Urothelium cell line (cell line): ENCODE measurements around the gene RAP1GAP2.
A peak's percentile ranks its signal among the peaks of the same experiment; 100 is the strongest.
"Not testable (repeated sequence)": the region's sequence is repeated elsewhere in the genome, so short reads cannot be mapped to it uniquely, and the experiment has no call there.

Source experiments
- DNase-seq: peaks from one replicate; pipeline ENCODE4 v3.0.0; 2011; ENCODE audit warnings: low spot score, mixed read lengths
- FAIRE-seq: peaks from 2 replicates; lab custom pipeline; 2011; peaks lifted over from hg19 to GRCh38; lab: Jason Lieb, UNC

Gene RAP1GAP2

GRCh38 chr17:2785376-2785775 lies 10.9 kb upstream of the RAP1GAP2 start:
- not testable (repeated sequence) for DNase-seq, FAIRE-seq

DNA sequence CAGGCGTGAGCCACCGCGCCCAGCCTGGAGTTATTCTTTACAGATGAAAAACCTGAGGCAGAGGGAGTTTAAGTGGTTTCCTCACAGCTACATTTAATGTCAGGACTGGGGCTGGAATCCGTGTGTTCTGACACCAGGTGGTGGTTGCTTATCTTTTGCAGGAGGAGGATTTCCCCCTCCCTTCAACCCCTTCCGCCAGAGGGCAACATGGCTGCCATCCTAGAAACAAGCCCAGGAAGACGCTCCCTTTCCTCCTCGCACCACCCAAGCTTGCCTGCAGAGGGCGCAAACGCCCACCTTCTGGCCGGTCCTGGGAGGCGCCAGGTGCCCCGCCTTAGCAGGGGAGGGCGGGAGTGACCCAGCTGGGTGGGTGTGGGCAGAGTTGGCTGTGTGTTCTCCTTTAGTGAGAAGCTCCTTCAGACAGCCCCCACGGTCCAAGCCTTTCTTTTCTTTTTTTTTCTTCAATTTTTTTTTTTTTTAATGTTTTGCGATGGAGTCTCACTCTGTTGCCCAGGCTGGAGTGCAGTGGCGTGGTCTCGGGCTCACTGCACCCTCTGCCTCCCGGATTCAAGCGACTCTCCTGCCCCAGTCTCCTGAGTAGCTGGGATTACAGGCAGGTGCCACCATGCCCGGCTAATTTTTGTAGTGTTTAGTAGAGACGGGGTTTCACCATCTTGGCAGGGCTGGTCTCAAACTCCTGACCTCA lies 9.9 kb upstream of the RAP1GAP2 start:
- no peak for FAIRE-seq

GRCh38 chr17:2789700-2790099 lies 6.5 kb upstream of the RAP1GAP2 start:
- DNase-seq, result no peak
- no peak for FAIRE-seq

More for the DNA sequence above, 9.9 kb upstream of the RAP1GAP2 start:
- peak; percentile 88 for DNase-seq

- no peak for FAIRE-seq
- no peak for DNase-seq
Measured at GRCh38 chr17:2792366-2793169, 3.7 kb upstream of the RAP1GAP2 start.

DNA sequence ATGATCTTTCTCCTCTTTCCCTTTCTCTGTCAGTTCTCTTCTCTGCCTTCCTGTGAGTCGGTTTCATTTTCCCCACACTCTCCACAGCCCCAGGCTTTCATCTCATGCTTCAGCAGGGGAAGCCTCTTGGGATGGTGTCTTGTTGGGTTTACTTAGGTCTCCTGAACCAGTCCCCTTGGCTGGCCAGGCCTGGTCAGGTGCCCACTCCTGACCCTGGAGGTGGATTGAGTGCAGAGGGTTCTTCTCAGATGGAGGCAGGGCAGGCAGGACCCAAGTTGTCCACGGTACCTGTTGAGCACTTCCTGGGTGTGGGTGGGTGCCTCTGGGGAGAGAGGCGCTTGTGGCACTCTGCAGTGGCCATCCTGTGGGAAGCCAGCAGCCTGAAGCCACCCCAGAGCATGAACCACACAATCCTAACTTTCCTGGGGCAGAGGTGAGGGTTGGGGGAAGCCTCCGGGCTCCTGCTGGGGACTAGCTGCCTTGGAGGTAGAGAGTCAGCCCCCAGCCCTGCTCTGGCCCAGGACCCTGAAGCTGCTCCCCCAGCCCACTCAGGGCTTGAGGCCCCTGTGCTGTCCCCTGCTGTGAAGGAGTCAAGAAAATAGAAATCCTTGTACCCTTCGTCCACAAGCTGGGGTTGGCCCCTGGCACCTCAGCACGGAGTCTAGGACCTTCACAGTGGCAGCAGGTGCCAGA lies 2.0 kb upstream of the RAP1GAP2 start:
- no peak for FAIRE-seq
- no peak for DNase-seq

- FAIRE-seq, result no peak
- no peak for DNase-seq
Measured at GRCh38 chr17:2795441-2796163, 636 bp upstream of the RAP1GAP2 start.

DNA sequence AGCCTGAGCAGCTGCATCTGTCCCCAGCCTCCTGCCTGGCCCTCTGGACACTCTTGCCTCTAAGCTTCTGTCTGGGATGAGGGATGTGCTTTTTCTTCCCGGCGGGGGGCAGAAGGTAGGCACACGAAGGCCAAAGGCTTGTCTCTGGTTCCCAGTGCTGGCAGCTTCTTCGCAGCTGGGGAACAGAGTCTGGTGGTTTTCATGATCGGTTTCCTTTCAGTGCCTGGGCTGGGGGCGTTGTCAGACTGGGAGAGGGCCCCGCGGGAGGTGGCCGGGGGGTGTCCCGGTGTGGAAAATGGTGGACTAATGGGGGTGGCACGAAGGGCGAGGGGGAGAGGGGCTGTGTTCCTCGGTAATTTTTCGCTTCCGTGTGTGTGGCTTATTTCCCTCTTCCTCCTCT lies 988 bp downstream of the RAP1GAP2 start:
- FAIRE-seq (no peak), DNase-seq (no peak)

- no peak for DNase-seq
- FAIRE-seq, result no peak
Measured at GRCh38 chr17:2797637-2798036, 1.4 kb downstream of the RAP1GAP2 start.

DNA sequence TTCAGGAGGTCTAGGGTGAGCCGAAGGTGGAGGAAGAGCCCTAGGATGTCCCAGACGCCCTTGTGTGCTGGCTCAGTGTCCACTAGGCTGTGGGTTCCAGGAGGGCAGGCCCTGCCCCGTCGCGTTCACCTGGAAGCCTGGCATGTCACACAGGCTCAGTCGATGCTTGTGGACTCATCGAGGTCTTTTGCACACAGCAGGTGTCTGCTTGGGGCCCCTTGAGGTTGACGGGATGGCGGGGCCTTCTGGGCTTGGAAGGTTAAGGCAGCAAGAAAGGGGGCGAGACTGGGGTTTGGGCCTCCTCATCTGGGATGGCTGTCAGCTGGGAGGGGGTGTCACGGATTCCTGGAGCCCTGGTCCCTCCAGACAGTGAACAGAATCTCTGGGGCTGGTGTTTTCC lies 1.9 kb downstream of the RAP1GAP2 start:
- no peak for FAIRE-seq
- DNase-seq, result no peak

DNA sequence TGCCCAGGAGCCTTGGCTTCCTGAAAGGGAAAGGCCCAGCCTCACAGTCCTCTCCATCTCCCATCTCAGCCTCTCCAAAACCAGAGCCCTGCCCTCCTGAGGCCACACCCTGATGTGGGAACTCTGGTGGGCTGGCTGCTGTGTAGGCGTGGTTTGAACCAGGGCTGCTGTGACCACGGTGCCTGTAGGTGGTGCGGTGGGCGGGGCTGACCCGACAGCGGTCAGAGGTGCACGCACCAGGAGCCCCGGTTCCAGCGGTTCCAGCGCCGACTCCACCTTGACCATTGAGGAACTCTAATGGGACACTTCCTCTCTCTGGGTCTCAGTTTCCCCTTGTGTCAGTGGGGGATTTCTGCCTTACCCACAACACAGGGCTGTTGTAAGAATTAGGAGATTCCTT lies 2.4 kb downstream of the RAP1GAP2 start:
- DNase-seq (no peak), FAIRE-seq (no peak)

DNA sequence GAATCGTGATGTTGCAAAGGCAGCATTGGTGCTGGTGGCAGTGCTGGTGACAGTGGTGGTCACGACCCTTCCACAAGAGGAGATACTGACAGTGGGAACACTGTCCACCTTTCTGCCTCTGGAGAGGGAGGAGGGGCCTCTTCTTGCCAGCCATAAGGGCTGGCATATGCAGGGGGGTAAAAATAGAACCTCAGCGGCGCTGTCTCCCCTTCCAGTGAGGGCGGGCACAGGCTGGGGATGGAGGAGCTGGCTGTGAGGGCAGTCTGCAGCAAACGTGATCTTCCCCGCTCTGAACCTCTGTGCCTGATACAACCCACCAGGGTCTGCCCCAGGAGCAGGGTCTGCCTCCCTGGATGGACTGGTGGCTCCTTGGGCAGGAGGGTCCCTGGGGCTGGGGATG lies 3.4 kb downstream of the RAP1GAP2 start:
- no peak for DNase-seq
- FAIRE-seq, result no peak

GRCh38 chr17:2800367-2800766 lies 4.1 kb downstream of the RAP1GAP2 start:
- no peak for FAIRE-seq
- no peak for DNase-seq

GRCh38 chr17:2801841-2802240 lies 5.6 kb downstream of the RAP1GAP2 start:
- DNase-seq (no peak), FAIRE-seq (no peak)

GRCh38 chr17:2802574-2802973 lies 6.3 kb downstream of the RAP1GAP2 start:
- DNase-seq (no peak), FAIRE-seq (no peak)

DNA sequence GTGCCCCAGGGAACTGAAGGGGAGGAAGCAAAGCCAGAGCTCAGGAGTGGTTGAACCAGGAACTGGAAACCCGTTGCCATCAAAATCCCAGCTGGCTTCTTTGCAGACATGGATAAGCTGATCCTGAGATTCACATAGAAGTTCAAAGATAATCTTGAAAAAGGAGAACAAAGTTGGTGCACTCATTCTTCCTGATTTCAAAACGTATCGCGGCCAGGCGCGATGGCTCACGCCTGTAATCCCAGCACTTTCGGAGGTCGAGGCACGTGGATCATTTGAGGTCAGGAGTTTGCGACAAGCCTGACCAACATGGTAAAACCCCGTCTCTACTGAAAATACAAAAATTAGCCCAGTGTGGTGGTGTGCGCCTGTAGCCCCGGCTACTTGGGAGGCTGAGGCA lies 7.1 kb downstream of the RAP1GAP2 start:
- FAIRE-seq (no peak), DNase-seq (no peak)

- FAIRE-seq, result no peak
Measured at GRCh38 chr17:2803971-2804370, 7.7 kb downstream of the RAP1GAP2 start.

GRCh38 chr17:2804912-2805311 lies 8.7 kb downstream of the RAP1GAP2 start:
- FAIRE-seq, result no peak
- no peak for DNase-seq

More at GRCh38 chr17:2803971-2804370, 7.7 kb downstream of the RAP1GAP2 start:
- DNase-seq, result no peak

- FAIRE-seq (no peak), DNase-seq (no peak)
Measured at GRCh38 chr17:2805961-2806360, 9.7 kb downstream of the RAP1GAP2 start.

DNA sequence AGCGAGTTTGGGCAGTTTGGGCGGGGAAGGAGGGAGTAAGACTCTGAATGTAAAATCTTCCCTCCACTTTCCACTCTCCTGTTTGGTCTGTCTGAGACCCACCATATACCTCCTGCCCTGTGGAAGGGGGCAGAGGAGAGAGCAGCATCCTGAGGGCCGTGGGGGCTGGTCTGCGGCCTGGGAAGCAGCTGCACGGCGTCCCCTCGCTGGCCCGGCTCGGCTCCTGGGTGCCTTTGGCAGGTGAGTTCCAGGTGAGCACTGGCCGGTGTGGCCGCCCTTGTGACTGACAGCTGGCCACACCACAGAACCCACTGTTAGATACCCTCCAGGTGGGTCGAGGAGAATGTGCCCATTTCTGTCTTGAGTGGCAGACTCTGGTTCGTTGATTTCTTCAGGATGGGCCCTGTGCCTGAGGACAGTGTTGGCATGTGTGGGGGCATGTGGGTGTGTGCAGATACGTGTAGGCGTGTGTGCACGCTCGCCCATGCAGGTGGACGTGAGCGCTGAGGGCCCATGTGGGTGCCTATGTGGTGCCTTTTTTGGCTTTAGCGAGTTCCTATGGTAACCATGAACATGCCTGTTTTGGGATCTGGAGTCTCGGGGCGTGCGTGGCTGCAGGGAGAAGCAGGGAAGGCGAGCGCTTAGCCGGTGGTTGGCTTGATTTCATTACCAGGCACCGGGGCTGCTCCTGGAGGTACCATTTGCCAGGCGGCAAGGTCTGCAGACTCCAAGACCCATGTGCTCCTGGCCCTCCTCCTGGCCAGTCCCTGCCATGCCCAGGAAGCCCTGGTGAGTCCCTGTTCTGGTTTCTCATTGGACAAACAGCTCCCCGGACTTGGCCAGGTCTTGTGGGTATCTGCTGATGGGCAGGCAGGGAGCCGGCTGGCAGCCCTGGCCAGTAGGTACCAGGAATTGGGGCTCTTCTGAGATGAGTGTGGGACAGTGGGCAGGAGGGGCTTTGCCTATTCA lies 12.4 kb downstream of the RAP1GAP2 start:
- DNase-seq, result no peak
- no peak for FAIRE-seq

- FAIRE-seq, result no peak
- DNase-seq, result no peak
Measured at GRCh38 chr17:2809337-2809736, 13.1 kb downstream of the RAP1GAP2 start.
